HG02973 (cell line): ENCODE measurements around the gene GPHA2.

Experiments
- ATAC-seq: cut with Tn5 transposase; IDR thresholded peaks from one replicate; pipeline ENCODE4 v1.9.1; 2021; ENCODE audit warnings: moderate library complexity; ENCODE audit not compliant: unreplicated experiment

Gene GPHA2

GRCh38 chr11:64911689-64912088, 24.0 kb downstream of the GPHA2 start:
- ATAC-seq, result no peak

GRCh38 chr11:64911142-64911541, 24.6 kb downstream of the GPHA2 start:
- ATAC-seq, result no peak

- no peak for ATAC-seq
Measured at GRCh38 chr11:64910451-64911093, 25.1 kb downstream of the GPHA2 start.

DNA sequence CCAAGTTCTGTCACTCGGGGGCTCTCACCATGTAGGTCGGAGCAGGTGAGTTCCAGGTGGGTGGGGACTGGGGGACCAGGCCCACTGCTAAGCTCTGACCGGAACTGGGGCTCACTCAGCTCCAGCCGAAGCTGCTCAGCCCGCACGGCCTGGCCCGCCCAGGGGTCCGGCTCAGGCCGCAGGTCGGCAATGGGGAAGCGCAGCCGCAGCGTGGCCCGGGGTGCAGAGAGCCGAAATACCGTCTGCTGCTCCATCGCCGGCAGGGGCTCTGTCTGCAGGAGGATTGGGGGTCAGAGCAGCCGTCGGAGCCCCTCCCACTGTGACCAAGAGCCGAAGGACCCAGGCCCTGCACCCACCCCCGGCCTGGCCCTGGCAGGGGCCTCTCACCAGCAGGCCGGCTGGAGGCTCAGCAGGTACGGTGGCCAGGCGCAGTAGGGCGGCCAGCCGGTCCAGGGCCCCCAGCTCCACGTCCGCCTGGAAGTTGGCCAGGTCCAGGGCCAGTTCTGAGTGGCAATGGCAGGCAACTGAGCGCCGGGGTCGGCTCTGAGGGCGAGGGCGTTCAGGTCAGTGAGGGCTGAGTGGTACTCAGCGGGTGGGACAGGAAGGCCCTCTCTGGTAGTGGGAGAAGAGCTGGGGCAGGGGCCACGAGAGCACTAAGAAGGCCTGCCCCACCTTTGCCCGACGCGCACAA, 25.9 kb downstream of the GPHA2 start:
- no peak for ATAC-seq

- ATAC-seq, result no peak
Measured at GRCh38 chr11:64908766-64909165, 26.9 kb downstream of the GPHA2 start.

GRCh38 chr11:64906314-64906635, 29.4 kb downstream of the GPHA2 start:
- ATAC-seq, result no peak

DNA sequence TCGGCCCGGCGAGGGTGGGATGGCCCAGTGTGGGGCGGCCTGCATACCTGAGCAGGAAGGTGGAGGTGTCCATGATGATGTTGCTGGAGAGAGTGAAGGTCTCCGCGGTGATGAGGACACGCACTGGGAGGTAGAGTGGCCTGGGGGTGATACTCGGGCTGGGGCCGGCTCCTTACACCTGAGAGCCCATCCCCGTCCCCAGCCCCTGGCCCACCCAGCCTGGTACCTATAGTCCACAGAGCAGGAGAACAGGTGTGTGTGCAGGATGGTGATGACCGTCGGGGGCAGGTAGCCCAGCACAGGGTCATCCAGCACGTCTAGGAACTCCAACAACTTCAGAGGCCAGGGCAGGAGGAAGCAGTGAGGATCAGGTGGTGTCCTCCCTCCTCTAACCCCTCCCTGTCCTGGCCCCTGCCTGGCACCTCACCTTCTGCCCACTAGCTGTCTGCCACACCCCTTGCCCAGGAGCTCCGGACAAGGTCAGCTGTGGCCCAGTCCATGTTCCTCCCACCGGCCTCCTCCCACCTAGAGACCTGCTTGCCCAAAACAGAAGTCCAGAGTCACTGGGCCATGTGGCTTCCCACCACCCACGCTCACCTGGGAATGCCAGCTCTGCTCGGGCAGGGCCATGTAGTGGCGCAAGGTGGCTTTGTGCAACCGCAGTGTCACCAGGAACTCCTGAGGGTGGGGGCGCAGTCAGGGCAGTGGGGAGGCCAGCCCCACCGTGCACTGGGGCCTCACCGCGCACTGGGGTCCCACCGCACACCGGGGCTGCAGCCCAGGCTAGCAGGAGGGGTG, 30.0 kb downstream of the GPHA2 start:
- no peak for ATAC-seq

- no peak for ATAC-seq
Measured at GRCh38 chr11:64903291-64903833, 32.3 kb downstream of the GPHA2 start.

DNA sequence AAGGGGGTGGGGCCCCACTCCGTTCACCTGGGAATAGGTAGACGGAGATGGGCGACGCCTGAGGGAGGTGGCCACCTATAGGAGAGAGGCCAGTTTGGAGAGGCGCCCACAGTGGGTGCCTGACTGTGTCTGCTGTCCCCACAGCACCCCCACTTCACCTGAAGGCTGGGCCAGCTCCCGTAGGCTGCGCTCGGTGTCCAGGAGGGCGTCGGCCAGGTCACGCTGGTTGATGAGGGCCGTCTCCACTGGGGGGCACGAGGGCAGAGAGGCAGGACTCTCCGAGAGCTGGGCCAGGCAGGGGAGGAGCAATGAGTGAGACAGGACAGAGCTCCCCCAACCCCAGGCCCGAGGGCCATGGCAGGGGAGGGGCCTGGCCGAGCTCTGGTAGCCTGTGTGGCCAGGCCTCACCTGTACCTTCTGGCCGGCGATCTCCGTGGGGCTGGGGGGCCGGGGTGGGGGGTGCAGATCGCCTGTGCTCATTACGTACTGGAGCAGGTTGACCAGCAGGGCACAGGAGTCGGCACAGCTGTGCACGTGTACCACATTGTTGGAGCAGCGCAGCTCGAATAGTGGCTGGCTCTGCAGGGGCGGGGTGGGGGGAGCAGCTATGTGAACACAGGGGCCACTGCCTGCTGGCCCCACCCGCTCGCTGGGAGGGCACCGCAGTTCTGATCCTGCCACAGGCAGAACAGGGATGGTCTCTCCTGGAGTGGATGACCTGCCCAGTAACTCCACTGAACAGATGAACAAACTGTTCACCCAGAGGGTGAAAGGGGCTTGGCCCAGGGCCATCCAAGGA, 33.4 kb downstream of the GPHA2 start:
- no peak for ATAC-seq

DNA sequence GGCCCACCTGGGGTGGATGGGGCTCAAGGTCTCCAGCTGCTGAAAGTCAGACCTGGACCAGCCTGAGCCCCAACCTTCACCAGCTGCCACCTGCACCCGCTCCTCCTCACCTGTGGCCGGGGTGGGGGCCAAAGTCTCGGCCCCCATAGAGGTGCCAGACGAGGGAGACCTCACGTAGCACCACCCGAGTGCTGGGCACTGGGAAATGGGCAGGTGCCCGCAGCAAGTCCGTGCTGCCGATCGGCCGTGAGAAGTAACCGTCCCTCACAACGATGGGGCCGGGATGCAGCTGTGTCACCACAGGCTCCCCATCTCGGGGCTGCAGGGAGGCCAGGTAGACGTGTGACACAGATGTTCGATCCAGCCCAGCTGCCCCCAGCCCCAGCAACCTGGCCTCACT, 34.9 kb downstream of the GPHA2 start:
- ATAC-seq, result no peak

- no peak for ATAC-seq
Measured at GRCh38 chr11:64900263-64900678, 35.4 kb downstream of the GPHA2 start.

GRCh38 chr11:64898541-64898940, 37.2 kb downstream of the GPHA2 start:
- ATAC-seq, result no peak

DNA sequence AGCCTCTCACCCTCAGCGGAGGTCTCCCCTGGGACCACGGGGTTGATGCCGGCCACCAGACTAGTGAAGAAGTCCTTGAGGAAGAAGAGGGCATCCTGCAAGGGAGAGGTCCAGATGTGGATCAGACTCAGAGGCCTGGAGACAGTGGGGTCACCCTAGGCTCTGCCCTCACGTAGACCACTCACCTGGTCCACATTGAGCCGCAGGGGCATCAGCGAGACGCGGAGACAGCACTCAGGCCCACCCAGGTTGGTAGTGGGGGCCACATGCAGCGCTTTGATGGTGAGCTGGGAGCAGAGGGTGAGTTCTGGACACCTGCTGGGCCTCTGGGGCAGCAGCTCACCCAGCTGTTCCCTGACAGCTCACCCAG, 37.6 kb downstream of the GPHA2 start:
- ATAC-seq, result no peak

DNA sequence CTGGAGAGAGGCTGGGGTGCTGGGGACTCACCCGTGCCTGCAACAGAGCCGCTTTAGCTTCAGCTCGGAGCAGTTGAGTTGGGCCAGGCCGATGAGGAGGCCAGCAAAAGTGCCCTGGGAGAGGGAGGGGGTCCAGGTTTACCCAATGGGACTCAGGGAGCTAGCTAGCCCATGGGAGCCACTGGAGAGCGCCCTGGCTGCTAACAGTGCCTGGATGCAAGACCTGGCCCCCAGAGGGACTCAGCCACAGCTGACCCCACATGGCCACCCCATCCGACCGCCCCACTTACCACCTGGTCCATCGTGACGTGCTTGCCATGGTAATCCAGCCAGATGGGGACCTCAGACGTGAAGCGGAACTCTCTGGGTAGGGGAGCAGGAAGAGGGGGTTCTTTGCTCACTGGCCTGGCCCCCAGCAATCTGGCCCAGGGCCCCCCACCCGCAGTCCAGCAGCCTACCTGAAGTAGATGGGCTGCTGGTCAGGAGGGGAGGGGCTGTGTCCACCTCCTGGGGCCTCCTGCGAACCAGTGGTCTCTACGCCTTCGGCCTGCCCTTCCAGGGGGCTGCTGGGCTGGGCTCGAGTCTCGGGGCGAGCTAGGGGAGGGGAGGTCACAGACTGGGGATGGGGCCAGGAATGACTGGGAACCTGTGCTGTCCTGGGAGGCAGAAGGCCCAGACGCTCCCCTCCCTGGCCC, 38.2 kb downstream of the GPHA2 start:
- ATAC-seq, result no peak

DNA sequence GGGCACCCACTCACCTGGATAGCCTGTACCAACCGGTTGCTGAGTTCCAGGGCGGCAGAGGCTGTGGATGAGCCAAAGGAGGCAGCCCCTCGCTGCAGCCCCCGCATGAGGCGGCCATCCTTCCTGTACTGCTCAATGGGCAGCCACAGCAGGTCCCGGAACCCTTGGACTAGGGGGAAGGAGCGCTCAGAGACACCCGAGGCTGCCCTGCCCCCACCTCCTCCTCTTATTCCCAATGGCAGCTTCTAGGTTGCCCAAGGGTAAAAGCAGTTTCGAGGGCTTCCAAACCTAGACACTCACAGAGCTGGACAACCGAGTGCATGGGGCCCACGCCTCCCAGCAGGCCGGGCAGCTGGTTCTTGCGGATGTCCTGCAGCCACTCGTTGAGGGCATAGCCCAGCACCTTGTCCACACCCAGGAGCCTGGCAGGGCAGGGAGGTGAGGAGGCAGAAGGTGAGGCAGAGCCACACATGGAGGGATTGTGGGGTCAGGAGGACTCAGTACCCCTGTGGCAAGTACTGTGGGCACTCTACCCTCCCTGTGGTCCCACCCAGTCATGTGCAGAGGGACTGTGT, 39.2 kb downstream of the GPHA2 start:
- ATAC-seq, result no peak

DNA sequence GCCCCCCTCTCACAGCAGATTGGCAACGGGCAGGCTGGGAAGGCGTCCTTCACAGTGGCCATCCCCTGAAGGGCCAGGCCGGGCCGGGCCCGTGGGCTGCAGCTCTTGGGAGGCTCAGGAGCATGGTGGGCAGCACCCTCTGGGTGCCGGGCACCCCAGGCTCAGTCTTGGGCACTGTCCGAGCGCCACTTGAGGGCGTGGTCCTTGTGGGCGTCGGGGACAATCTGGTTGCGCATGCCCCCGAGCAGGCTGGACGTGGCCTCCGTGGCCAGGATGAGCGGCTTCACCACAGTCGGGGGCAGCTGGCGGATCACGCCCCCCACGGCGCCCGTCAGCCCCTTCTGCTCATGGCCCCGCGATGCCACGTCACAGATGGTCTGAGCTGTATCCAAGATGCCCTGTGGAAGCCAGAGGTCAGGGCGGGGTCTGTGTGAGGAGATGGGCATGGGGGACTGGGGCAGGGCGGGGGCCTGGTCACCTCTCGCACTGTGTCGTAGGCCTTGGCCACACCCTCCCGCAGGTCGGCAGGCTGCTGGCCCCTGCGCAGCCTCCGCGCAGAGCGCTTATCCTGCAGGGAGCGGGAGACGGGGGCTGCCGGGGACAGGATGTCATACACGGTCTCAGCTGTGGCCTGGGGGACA, 40.8 kb downstream of the GPHA2 start:
- no peak for ATAC-seq

- no peak for ATAC-seq
Measured at GRCh38 chr11:64894070-64894811, 41.5 kb downstream of the GPHA2 start.

- ATAC-seq, result no peak
Measured at GRCh38 chr11:64893194-64894069, 42.3 kb downstream of the GPHA2 start.
